ENCODE measurements around the gene ETS2.
"Not testable (repeated sequence)": the region's sequence is repeated elsewhere in the genome, so short reads cannot be mapped to it uniquely, and the experiment has no call there.

ETS2 gene

GRCh38 chr21:38839328-38840286 is 33.9 kb downstream of the ETS2 start:
- no peak for DNase-seq (ENCODE audit: low read depth)

- DNase-seq (ENCODE audit: low read depth) = no peak
Observed at GRCh38 chr21:38840456-38841300, 34.9 kb downstream of the ETS2 start.

DNA sequence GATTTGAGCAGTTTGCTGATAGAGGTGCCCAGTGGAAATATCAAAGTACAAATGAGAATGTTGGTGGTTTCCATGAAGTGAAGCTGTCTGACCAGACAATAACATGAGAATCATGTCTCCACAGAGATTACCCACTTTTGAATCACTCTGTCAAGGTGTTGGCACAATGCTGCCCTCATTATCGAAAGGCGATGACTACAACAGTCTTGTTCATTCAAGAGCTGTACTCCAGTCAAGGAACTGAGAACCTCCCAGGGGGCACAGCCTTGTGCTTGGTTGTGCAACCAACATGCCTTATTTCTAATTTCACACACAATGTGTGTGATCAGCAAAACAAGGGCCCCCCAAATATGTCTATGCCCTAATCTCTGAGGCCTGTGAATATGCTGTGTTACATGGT is 35.7 kb downstream of the ETS2 start:
- DNase-seq (ENCODE audit: low read depth) = no peak

- no peak for DNase-seq (ENCODE audit: low read depth)
Observed at GRCh38 chr21:38842079-38842478, 36.4 kb downstream of the ETS2 start.

GRCh38 chr21:38843379-38843778 is 37.6 kb downstream of the ETS2 start:
- no peak for DNase-seq (ENCODE audit: low read depth)

DNA sequence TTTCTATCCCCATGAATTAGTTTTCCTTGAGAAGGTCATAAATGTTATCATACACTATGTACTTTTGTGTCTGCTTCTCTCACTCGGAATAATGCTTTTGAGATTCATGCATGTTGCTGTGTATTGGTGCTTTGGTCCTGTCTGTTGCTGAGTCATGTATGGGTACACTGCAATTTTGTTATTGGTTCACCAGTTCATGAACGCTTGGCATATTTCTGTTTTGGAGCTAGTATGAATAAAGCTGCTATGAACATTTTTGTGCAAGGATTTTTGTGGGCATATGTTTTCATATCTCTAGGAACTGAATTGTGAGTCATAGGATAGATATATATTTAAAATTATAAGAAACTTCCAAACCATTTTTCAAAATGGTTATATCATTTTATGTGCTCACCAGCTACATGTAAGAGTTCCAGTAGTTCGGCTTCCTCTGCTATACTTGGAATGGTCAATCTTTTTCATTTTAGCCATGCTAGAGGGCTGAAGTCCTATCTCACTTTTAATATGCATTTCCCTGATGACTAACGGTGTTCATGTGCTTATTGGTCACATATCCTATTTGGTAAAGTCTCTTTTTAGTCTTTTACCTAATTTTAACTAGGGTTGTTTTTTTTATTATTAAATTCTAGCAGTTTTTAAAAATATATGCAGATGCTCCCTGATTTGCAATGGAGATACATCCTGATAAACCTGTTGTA is 38.2 kb downstream of the ETS2 start:
- no peak for DNase-seq (ENCODE audit: low read depth)

GRCh38 chr21:38845374-38845773 is 39.6 kb downstream of the ETS2 start:
- not testable (repeated sequence) for DNase-seq (ENCODE audit: low read depth)

DNA sequence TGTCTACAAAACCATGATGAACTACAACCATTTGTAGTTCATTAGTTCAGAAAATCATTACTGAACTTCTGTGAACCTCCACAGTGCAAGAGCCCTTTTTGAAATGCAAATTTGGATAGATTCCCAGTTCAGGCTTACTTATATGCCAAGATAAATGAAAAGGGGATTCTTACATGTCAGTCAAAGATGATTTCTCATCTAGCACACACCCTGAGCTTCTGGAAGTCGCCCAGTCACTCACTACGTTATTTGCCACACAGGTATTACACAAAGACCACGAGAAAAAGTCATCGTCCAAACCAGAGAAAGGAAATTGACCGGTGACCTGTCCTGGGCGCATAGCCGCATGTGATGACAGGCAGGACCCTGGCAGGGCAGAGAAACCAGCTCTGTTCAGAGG is 41.8 kb downstream of the ETS2 start:
- DNase-seq (ENCODE audit: low read depth) = no peak

DNA sequence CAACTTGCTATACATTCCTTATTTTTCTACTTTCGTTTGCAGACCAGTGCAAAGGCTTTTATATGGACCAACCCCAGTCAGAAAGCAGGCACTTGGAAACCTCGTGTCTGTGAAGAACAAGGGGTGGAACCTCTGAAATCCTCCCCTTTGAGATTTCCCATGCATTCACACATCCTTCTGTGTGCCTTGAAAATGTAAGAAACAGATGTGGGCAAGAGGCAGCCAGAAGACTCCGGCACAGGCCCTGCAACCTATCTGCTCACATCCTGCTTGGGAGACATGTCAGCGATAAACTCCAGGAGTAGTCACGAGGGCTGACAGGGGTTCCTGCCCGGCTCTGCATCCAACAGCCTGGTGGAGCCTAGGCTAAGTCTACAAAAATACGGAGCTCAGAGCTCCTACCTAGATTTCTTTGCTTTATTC is 42.5 kb downstream of the ETS2 start:
- DNase-seq (ENCODE audit: low read depth) = no peak

- no peak for DNase-seq (ENCODE audit: low read depth)
Observed at GRCh38 chr21:38849776-38850175, 44.0 kb downstream of the ETS2 start.

GRCh38 chr21:38850277-38850951 is 44.7 kb downstream of the ETS2 start:
- no peak for DNase-seq (ENCODE audit: low read depth)

DNA sequence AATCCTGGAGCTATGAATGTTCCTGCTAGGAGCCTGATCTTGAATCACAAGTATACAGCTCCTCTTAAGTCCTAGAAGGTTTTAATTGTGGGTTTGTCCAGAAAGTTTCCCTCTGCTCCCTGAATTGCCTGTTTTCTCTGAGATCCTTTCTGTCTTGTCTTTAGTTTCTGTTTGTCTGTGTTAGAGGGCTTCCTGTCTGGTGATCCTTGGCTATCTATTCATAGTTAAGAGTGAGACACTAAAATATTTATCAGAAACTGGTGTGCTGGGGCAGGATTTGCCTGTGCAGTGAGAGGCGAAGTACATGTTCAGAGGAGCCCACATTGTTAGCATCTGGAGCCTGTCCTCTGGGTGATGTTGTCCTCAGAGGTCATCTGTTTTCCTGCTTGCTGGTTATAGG is 45.4 kb downstream of the ETS2 start:
- no peak for DNase-seq (ENCODE audit: low read depth)

DNA sequence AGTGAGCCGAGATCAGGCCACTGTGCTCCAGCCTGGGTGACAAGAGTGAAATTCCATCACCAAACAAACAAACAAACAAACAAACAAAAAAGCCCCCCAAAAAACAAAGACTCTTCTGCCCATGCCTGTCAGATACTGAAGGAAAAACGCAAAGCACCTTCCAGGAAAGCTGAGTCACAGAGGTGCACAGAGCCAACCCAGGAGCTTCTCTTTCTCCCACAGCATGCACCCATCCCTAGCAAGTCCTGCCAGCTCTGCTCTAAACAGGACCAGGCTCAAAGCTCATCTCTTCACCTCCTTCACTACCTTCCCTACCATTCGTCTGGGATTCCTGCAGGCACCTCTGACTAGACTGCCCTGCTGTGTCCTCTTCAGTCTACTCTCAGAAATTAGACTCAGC is 46.5 kb downstream of the ETS2 start:
- DNase-seq (ENCODE audit: low read depth) = no peak

GRCh38 chr21:38852708-38853107 is 47.0 kb downstream of the ETS2 start:
- DNase-seq (ENCODE audit: low read depth) = no peak

DNA sequence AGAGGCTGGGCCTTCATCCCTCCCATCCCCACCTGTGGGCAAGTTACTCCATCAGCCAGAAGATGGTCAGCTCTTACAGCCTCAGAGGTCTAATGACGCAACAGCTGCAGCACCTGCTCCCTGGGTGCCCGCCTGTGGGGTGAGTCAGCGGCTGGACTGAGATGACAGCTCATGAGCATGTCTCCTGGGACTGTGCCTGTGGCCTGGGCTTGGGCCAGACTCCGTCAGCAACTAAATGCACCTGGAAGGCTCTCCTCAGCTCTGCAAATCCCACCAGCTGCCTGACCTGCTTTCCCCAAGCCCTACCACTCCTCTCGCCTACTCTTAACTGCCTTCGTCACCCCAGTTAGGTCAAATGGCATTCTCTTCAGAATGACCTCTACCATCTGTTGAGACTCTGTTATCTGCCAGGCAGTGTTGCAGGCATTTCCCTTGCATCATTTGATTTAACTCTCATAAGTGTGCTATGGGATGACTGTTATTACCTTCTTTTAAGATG is 47.7 kb downstream of the ETS2 start:
- no peak for DNase-seq (ENCODE audit: low read depth)

DNA sequence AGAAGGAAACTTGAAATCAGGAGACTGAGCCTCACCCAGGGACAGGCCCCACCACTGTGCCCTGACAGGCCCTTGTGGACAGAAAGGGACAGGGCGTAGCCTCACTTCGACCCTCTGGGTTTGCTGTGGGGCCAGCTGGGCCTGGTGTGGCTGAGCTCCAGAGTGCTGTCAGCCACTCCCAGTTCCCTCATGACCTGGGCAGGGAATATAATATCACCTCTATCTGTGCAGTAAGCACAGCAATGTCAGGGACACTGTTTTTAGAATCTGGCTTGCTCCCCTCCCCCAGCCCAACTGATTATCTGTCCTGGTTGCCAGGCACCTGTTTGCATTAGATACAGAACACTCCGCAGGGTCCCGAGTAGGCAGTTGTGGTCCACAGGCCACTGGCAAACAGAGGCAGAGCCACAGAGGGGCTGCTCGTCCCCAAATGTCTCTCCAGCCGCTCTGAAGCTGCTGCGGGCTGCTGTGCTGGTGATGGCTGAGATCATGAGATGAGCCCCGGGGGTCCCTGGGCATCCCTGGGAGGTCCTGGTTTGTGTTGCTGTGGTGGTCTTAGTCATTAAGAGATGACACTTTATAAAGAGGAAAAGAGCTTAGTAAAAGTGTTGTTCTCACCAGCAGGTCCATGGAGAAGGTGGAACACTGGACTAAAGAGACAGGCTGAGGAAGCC is 51.6 kb downstream of the ETS2 start:
- no peak for DNase-seq (ENCODE audit: low read depth)

- DNase-seq (ENCODE audit: low read depth) = no peak
Observed at GRCh38 chr21:38858026-38858811, 52.5 kb downstream of the ETS2 start.

GRCh38 chr21:38858812-38859205 is 53.1 kb downstream of the ETS2 start:
- no peak for DNase-seq (ENCODE audit: low read depth)

DNA sequence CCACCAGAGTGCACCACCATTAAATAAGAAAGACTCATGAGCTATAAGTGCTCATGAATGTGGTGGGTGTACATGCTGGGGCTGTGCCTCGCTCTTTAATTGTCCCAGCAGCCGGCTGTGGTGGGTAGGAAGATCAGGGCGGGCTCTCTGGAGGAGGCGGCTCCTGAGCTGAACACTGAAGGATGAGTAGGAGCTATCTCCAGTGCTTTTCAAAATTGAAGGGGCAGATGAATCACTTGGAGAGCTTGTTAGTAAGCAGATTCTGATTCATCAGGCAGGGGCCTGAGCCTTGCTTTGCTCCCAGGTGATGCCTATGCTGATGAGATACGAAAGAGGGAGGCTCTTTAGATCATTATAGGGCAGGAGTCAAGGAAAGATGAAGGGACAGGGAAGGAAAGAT is 54.1 kb downstream of the ETS2 start:
- DNase-seq (ENCODE audit: low read depth) = no peak

DNA sequence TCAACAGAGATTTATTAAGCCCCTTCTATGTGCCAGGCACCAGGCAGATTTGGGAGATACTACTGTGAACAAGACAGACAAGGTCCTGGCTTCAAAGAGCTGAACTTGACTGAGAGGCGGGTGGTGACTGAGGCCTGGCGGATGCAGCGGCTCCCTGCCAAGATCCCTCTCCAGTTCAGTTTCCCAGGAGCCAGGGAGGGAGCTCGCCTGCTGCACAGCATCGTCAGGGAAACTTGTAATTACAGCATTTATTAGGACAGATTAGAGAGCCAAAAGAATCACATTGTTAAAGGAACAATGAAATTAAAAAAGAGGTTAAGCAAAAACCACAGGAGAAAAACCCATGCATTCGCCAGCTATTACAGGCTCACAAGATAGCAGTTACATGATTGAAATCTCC is 55.3 kb downstream of the ETS2 start:
- DNase-seq (ENCODE audit: low read depth) = no peak
